Ovary (tissue), 10 donors: ENCODE measurements around the gene DNAJC16. TPM values are rescaled to one million over a fixed set of nuclear protein-coding genes. Genes with fewer than 3 reads are reported as not detected.
"Not testable (repeated sequence)": the region's sequence is repeated elsewhere in the genome, so short reads cannot be mapped to it uniquely, and the experiment has no call there.

ENCODE experiments used
- DNase-seq, 5 donors: peaks; one replicate each; pipeline ENCODE4 v3.0.0-alpha.2; 2019 to 2020
- H3K27ac ChIP-seq, 2 donors: fragments of 200-600 bp; one replicate each; pipeline versions ENCODE4 v1.5.1 to v1.8.0; 2019 to 2022
- H3K27me3 ChIP-seq: fragments of 200-600 bp; one replicate; pipeline ENCODE4 v1.8.0; 2022
- H3K36me3 ChIP-seq: fragments of 200-600 bp; sonication (generic); one replicate; pipeline ENCODE4 v1.5.1; 2019
- H3K4me1 ChIP-seq: one replicate; pipeline ENCODE4 v1.8.1; 2013; ENCODE audit warnings: mild to moderate bottlenecking, moderate library complexity; ENCODE audit not compliant: insufficient read depth
- H3K4me3 ChIP-seq: fragments of 200-600 bp; sonication (generic); one replicate; pipeline ENCODE4 v1.5.1; 2017
- H3K9me3 ChIP-seq, 2 donors: fragments of 200-600 bp in 1 of 2; sonication (generic) in 1 of 2; one replicate each; pipeline versions ENCODE4 v1.5.1 to v1.8.1; 2013 to 2019; ENCODE audit warnings: mild to moderate bottlenecking in 1 of 2, moderate library complexity in 1 of 2
- CTCF ChIP-seq, 3 donors: fragments of 450-650 bp in 2 of 3; fragments of 200-600 bp in 1 of 3; IDR thresholded peaks; one replicate each; pipeline versions ENCODE4 v1.5.1 to v1.8.0; 2016 to 2022; ENCODE audit warnings: antibody characterized with exemption in 3 of 3, mild to moderate bottlenecking in 1 of 3
- EP300 ChIP-seq: sonication (generic); formaldehyde crosslinking; IDR thresholded peaks from one replicate; pipeline ENCODE4 v1.6.1; 2017; ENCODE audit warnings: antibody characterized with exemption
- POLR2A ChIP-seq: fragments of 450-650 bp; IDR thresholded peaks from one replicate; pipeline ENCODE4 v1.6.1; 2017; ENCODE audit warnings: antibody characterized with exemption, mild to moderate bottlenecking, moderate library complexity
- WGBS, 3 donors: extraction: QIAGEN DNeasy Blood & Tissue Kit in 1 of 3; methylation state at CpG; one replicate each; pipeline versions ENCODE4 v1.1.5 to v1.1.7; 2013 to 2017; 5-methylcytosine and 5-hydroxymethylcytosine counted together
- intact Hi-C, 4 donors: fragments of 100-400 bp; cut with DNase I; formaldehyde crosslinking; loops; one replicate each; pipeline versions ENCODE4 v1.11.0 to v1.15.1; 2022 to 2023
- long read RNA-seq, 3 donors: library from polyadenylated mRNA in 2 of 3; unstranded in 2 of 3; transcript quantifications; one replicate each; pipeline ENCODE4 v2.0.0 and lab custom pipeline, GENCODE V29; 2021 to 2026
- polyA plus RNA-seq, 2 donors: library from polyadenylated mRNA; stranded (reverse); fragments of 200-250 nt in 1 of 2; fragments of 350-450 nt in 1 of 2; fragmentation: Illumina TruSeq in 1 of 2; extraction: RNeasy Lipid Tissue Mini Kit (QIAGEN cat#74804) in 1 of 2; gene quantifications; one replicate each; pipeline ENCODE4 v1.2.3, GENCODE V29; 2013 to 2014
- total RNA-seq, 7 donors: library from RNA; depleted of rRNA in 2 of 7; stranded (reverse); fragments of >200 nt in 2 of 7; fragmentation: NEBNext Ultra II Directional in 3 of 7; extraction: Animal tissue kit (Norgen Biotek cat#: 25700) in 3 of 7; gene quantifications; one replicate each; pipeline versions ENCODE4 v1.1.0 to v1.2.4, GENCODE V29; 2016 to 2023
- donor health status: DM: no; HTN: no; CAD: no; lungs with moderate emphysema.
- donor health status: DM: no; HTN: no; CAD: no.
- donor health status: Bipolar disorder and iron deficiency.
- donor health status: DM: yes; HTN: yes; CAD: no.
- donor health status: DM: no; HTN: no; CAD: no.
- donor health status: DM: yes; HTN: yes; CAD: no.

DNAJC16 gene
- total RNA-seq (10 to 100 TPM; 12.3 to 33.3 (median 17.9) TPM), polyA plus RNA-seq (1 to 10 TPM; 4.7 to 10.0 TPM)
- long read RNA-seq, donor 1, full-length matches to known transcripts: 2 of 9 reads
- long read RNA-seq, donor 1, partial matches to known transcripts: 1 of 9 reads
- long read RNA-seq, donor 1, other reads (novel, unspliced or antisense): 6 of 9 reads
- long read RNA-seq, donor 2, full-length matches to known transcripts: 1 of 1 reads
- long read RNA-seq, donor 2, partial matches to known transcripts: 0 of 1 reads
- long read RNA-seq, donor 2, other reads (novel, unspliced or antisense): 0 of 1 reads
- long read RNA-seq, donor 3, full-length matches to known transcripts: 3 of 7 reads
- long read RNA-seq, donor 3, partial matches to known transcripts: 0 of 7 reads
- long read RNA-seq, donor 3, other reads (novel, unspliced or antisense): 4 of 7 reads

- H3K27me3 ChIP-seq: no peaks in the 10 kb centered on the region
- H3K36me3 ChIP-seq: no peaks in the 10 kb centered on the region
- peak; percentile 98 to 100 (median 99) for DNase-seq
- intact Hi-C loops: loop anchor here in 1 of 4 donors (5.0 kb wide), 1 partner anchor 156 kb away; the partner anchor contains the start of gene PLEKHM2
- TF ChIP-seq POLR2A (peak; percentile 64), CTCF (IDR thresholded peaks at IDR 0.05) (peak in 1 of 3 donors; percentile 45), EP300 (peak; percentile 91)
- 0 to 1% (median 0%) methylated on average over 62 to 65 of the region's 65 CpGs for WGBS, 3 donors
- no peaks in the 10 kb centered on the region for H3K9me3 ChIP-seq
- H3K27ac ChIP-seq: peak within 1 kb of the TSS; percentile 86 to 97
- H3K4me3 ChIP-seq: peak within 1 kb of the TSS; percentile 87
- H3K4me1 ChIP-seq: peaks cover 4% of the 10 kb centered on the region
These were observed at the start of gene DNAJC16 for GRCh38 chr1:15526490-15527339. Gene DNAJC16 (plus strand): TSS chr1:15526848. CDS start chr1:15529106, 2,258 bp downstream.

GRCh38 chr1:15476927-15477326, 49.7 kb upstream of the DNAJC16 start:
- Histone ChIP-seq H3K36me3 (no peaks in the 10 kb centered on the region), H3K27me3 (no peaks in the 10 kb centered on the region), H3K9me3 (no peaks in the 10 kb centered on the region), H3K27ac (no peak overlapping the region), H3K4me1 (peaks cover 1% of the 10 kb centered on the region), H3K4me3 (no peak overlapping the region)
- WGBS, 3 donors: 81 to 92% (median 85%) methylated on average over 3 of the region's 3 CpGs
- intact Hi-C loops: no loop called here
- TF ChIP-seq CTCF (IDR thresholded peaks at IDR 0.05): no peak
- no peak for DNase-seq

- H3K36me3 ChIP-seq: no peaks in the 10 kb centered on the region
- intact Hi-C loops: no loop called here
- H3K27me3 ChIP-seq: no peaks in the 10 kb centered on the region
- no peak overlapping the region for H3K4me3 ChIP-seq
- H3K4me1 ChIP-seq: peaks cover 1% of the 10 kb centered on the region
- H3K9me3 ChIP-seq: no peaks in the 10 kb centered on the region
- no peak overlapping the region for H3K27ac ChIP-seq
- TF ChIP-seq EP300 (no peak), POLR2A (no peak), CTCF (IDR thresholded peaks at IDR 0.05) (no peak)
- DNase-seq: no peak
- WGBS, 3 donors: 80 to 84% (median 81%) methylated on average over 5 of the region's 5 CpGs
These were observed 48.9 kb upstream of the DNAJC16 start for GRCh38 chr1:15477646-15478212.

- no peak overlapping the region for H3K4me3 ChIP-seq
- TF ChIP-seq CTCF (IDR thresholded peaks at IDR 0.05) (no peak), POLR2A (no peak), EP300 (no peak)
- peaks cover 1% of the 10 kb centered on the region for H3K4me1 ChIP-seq
- H3K27me3 ChIP-seq: no peaks in the 10 kb centered on the region
- no peaks in the 10 kb centered on the region for H3K9me3 ChIP-seq
- no peak overlapping the region for H3K27ac ChIP-seq
- intact Hi-C loops: no loop called here
- DNase-seq: no peak
- WGBS, 3 donors: 91 to 95% (median 93%) methylated on average over 11 of the region's 11 CpGs
- H3K36me3 ChIP-seq: no peaks in the 10 kb centered on the region
These were observed 46.8 kb upstream of the DNAJC16 start for GRCh38 chr1:15479654-15480347.

GRCh38 chr1:15482455-15482854, 44.2 kb upstream of the DNAJC16 start:
- not testable (repeated sequence) for DNase-seq, H3K4me1 ChIP-seq

GRCh38 chr1:15482983-15483543, 43.6 kb upstream of the DNAJC16 start:
- DNase-seq, H3K27me3 ChIP-seq, intact Hi-C loops, H3K27ac ChIP-seq, H3K9me3 ChIP-seq, H3K36me3 ChIP-seq, H3K4me3 ChIP-seq, H3K4me1 ChIP-seq: not testable (repeated sequence)
- WGBS, 3 donors: 71 to 87% (median 76%) methylated on average over 15 to 16 of the region's 16 CpGs

More at GRCh38 chr1:15482455-15482854, 44.2 kb upstream of the DNAJC16 start:
- 86 to 92% (median 91%) methylated on average over 6 of the region's 6 CpGs for WGBS, 3 donors
- H3K4me3 ChIP-seq, H3K27me3 ChIP-seq, H3K27ac ChIP-seq, H3K9me3 ChIP-seq, H3K36me3 ChIP-seq, intact Hi-C loops: not testable (repeated sequence)
